ENCODE results near the gene ZFC3H1.

DNA sequence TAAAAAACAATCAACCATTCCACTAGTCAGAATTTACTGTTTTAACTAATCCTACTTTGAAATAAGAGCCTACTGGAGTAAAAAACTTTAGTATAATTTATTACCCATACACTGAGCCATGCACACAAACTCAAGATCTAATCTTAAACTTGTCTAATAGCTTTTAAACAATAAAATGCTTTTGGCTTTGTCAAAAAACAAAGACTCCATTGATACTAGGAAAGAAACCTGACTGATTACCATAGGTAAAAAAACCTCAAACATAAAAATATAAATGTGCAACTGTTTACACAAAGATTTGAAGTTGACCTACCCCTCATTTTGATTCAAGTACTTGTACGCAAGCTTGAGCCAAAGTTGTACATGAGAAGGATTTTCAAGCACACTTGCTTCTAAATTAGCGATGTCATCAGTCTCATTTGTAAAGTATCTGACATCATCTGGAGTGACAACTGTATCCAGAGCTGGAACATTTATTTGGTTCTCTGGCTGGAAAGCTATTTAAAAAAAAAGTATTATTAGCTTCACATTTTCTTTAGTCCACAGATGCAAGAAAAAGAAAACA is 36.1 kb downstream of the ZFC3H1 start:
- TF ChIP-seq, protein P1, sequence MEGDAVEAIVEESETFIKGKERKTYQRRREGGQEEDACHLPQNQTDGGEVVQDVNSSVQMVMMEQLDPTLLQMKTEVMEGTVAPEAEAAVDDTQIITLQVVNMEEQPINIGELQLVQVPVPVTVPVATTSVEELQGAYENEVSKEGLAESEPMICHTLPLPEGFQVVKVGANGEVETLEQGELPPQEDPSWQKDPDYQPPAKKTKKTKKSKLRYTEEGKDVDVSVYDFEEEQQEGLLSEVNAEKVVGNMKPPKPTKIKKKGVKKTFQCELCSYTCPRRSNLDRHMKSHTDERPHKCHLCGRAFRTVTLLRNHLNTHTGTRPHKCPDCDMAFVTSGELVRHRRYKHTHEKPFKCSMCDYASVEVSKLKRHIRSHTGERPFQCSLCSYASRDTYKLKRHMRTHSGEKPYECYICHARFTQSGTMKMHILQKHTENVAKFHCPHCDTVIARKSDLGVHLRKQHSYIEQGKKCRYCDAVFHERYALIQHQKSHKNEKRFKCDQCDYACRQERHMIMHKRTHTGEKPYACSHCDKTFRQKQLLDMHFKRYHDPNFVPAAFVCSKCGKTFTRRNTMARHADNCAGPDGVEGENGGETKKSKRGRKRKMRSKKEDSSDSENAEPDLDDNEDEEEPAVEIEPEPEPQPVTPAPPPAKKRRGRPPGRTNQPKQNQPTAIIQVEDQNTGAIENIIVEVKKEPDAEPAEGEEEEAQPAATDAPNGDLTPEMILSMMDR (IDR thresholded peaks at IDR 0.05) = no peak
- TF ChIP-seq POLR2A (IDR thresholded peaks at IDR 0.05) (no peak), POLR2AphosphoS5 (IDR thresholded peaks at IDR 0.05) (no peak), EP300 (IDR thresholded peaks at IDR 0.05) (no peak)

Data from stomach (tissue), 4 donors.